ENCODE results near the gene BTBD2.

The BTBD2 gene

DNA sequence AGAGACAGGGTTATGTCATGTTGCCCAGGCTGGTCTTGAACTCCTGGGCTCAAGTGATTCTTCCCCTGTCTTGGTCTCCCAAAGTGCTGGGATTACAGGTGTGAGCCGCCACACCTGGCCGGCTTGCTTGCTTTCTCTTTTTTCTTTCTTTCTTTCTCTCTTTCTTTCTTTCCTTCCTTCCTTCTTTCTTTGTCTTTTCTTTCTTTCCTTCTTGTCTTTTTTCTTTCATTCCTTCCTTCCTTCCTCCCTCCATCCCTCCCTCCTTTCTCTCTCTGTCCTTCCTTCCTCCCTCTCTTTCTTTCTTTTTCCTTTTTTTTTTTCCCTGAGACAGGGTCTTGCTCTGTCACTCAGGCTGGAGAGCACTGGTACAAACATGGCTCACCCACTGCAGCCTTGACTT, 6.8 kb upstream of the BTBD2 start:
- 93 to 95% methylated on average over 2 of the region's 2 CpGs for WGBS, 2 experiments (ENCODE audit: insufficient coverage in 2 of 2)
- Histone ChIP-seq H3K4me1 (ENCODE audit: control insufficient read depth, insufficient read depth, low read length, poor library complexity, severe bottlenecking) (no peaks in the 10 kb centered on the region), H3K36me3 (ENCODE audit: control insufficient read depth, insufficient read depth, low read length) (no peaks in the 10 kb centered on the region), H3K27ac (ENCODE audit: low read depth, low read length, severe bottlenecking) (no peak overlapping the region), H3K9me3 (ENCODE audit: control insufficient read depth, low read length) (no peaks in the 10 kb centered on the region), H3K4me3 (ENCODE audit: extremely low read depth, insufficient read depth, low read length, poor library complexity, severe bottlenecking) (no peak overlapping the region)

DNA sequence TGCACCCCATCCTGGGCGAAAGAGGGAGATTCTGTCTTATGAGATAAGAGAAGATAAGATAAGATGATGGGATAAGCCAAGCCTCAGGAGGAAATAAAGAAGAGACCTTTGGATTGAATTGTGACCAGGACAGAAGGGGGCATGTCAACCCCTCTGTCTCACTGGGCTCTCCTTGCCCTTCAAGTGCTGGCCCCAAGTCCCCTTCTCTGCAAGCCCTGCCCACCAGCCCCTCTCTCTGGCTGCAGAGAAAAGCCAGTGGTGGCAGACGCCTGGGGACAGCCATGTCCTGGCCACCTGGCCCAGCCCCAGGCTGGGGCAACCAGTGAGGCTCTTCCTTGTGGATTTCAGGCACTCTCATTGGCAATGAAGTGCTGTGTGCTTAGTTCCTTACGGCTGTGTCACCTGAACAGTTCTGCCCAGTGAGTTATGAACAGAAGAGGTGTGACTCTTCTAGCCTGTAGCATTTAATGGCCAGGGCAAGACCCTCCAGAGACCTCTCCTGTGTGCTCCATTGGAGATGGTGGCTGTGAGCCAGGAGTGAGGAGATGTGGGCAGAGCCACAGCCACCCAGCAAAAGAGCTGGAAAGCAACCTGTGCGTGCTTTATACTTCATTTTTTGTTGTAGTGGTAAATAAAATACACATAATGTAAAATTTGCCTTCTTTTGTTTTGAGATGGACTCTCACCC, 6.1 kb upstream of the BTBD2 start:
- H3K36me3 ChIP-seq (ENCODE audit: control insufficient read depth, insufficient read depth, low read length): no peaks in the 10 kb centered on the region
- no peak overlapping the region for H3K4me3 ChIP-seq (ENCODE audit: extremely low read depth, insufficient read depth, low read length, poor library complexity, severe bottlenecking)
- 70 to 79% methylated on average over 2 to 3 of the region's 4 CpGs for WGBS, 2 experiments (ENCODE audit: insufficient coverage in 2 of 2)
- no peaks in the 10 kb centered on the region for H3K9me3 ChIP-seq (ENCODE audit: control insufficient read depth, low read length)
- no peak overlapping the region for H3K27ac ChIP-seq (ENCODE audit: low read depth, low read length, severe bottlenecking)
- H3K4me1 ChIP-seq (ENCODE audit: control insufficient read depth, insufficient read depth, low read length, poor library complexity, severe bottlenecking): no peaks in the 10 kb centered on the region

DNA sequence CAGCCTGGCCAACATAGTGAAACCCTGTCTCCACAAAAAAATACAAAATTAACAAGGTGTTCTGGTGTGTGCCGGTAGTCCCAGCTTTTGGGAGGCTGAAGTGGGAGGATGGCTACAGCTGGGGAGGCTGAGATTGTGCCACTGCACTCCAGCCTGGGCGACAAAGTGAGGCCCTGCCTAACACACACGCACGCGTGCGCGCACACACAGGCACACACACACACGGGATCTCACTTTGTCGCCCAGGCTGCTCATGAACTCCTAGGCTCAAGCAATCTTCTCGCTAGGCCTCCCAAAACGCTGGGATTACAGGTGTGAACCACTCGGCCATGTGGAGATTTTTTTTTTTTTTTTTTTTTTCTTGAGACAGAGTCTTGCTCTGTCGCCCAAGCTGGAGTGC, 3.2 kb upstream of the BTBD2 start:
- Histone ChIP-seq H3K4me3 (ENCODE audit: extremely low read depth, insufficient read depth, low read length, poor library complexity, severe bottlenecking) (no peak overlapping the region), H3K27ac (ENCODE audit: low read depth, low read length, severe bottlenecking) (no peak overlapping the region), H3K36me3 (ENCODE audit: control insufficient read depth, insufficient read depth, low read length) (no peaks in the 10 kb centered on the region), H3K4me1 (ENCODE audit: control insufficient read depth, insufficient read depth, low read length, poor library complexity, severe bottlenecking) (peaks cover 9% of the 10 kb centered on the region), H3K9me3 (ENCODE audit: control insufficient read depth, low read length) (no peaks in the 10 kb centered on the region)
- WGBS, 2 experiments (ENCODE audit: insufficient coverage in 2 of 2): 96 to 100% methylated on average over 9 of the region's 13 CpGs

DNA sequence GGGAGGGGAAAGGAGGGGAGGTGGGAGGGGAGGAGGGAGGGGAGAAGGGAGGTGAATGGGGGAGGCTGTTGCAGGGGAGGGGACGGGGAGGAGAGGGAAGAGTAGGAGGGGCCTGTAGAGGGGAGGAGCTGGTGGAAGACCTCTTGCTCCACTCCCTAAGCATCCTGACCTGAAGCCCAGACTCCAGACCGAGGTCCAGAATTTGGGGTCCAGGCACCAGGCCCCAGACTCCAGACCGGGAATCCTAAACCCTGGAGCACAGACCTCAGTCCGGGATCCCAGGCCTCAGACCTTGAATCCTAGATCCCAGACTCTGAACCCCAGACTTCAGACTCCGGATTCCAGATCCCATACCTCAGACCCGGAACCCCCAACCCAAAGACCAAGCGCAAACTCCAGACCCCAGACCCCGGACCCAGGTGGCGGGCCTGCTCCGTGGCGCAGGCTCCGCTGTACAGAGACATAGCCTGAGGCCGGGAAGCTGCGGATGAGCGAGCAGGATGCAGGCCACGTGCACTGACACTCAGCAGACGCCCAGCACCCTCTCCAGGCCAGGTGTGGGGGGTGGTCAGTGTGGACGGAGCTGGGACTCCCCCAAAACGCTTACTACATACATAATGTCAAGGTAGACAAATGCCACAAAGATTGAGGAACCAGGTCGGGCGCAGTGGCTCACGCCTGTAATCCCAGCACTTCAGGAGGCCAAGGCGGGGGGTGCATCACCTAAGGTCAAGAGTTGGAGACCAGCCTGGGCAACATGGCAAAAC, 710 bp upstream of the BTBD2 start:
- Histone ChIP-seq H3K36me3 (ENCODE audit: control insufficient read depth, insufficient read depth, low read length) (peaks cover 19% of the 10 kb centered on the region), H3K9me3 (ENCODE audit: control insufficient read depth, low read length) (no peaks in the 10 kb centered on the region), H3K4me3 (ENCODE audit: extremely low read depth, insufficient read depth, low read length, poor library complexity, severe bottlenecking) (peak overlapping the region; percentile 21), H3K4me1 (ENCODE audit: control insufficient read depth, insufficient read depth, low read length, poor library complexity, severe bottlenecking) (peaks cover 9% of the 10 kb centered on the region), H3K27ac (ENCODE audit: low read depth, low read length, severe bottlenecking) (no peak overlapping the region)
- WGBS, 2 experiments (ENCODE audit: insufficient coverage in 2 of 2): 83 to 88% methylated on average over 14 to 17 of the region's 23 CpGs

DNA sequence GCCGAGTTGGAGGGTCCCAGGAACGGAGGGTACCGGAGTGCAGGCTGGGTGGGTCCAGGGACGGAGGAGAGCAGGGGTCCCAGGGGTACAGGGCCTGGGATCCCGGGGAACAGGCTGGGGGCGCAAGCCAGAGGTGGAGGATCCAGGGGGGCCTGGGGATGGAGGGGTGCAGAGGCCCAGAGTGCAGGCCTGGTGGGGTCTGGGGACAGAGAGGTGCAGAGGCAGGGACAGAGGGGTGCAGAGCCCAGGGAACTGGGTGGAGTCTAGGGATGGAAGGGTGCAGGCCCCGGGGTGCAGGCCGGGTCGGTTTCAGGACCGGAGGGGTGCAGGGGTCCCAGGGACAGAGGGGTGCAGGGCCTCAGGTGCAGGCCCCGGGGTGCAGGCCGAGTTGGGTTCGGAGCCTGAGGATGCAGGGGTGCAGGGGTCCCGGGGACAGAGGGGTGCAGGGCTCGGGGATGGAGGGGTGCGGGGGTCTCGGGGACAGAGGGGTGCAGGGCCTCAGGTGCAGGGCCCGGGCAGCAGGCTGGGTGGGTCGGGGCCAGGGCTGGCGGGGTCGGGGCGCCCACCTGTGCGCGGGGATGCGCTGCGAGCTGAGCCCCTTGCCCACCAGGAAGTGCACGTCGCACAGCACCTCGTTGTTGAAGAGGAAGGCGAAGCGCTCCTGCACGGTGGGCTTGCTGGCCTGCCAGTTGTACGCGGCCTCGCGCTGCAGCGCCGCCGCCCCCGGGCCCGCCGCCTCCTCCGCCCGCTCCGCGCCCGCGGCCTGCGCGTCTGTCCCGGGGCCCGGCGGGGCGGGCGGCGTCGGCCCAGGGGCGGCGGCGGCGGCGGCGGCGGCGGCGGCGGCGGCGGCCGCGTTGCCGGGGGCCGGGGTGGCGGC, 545 bp downstream of the BTBD2 start:
- Histone ChIP-seq H3K27ac (ENCODE audit: low read depth, low read length, severe bottlenecking) (no peak overlapping the region), H3K9me3 (ENCODE audit: control insufficient read depth, low read length) (no peaks in the 10 kb centered on the region), H3K4me1 (ENCODE audit: control insufficient read depth, insufficient read depth, low read length, poor library complexity, severe bottlenecking) (peaks cover 9% of the 10 kb centered on the region), H3K36me3 (ENCODE audit: control insufficient read depth, insufficient read depth, low read length) (peaks cover 22% of the 10 kb centered on the region), H3K4me3 (ENCODE audit: extremely low read depth, insufficient read depth, low read length, poor library complexity, severe bottlenecking) (peak overlapping the region; percentile 55)
- 19 to 21% methylated on average over 40 to 49 of the region's 74 CpGs for WGBS, 2 experiments (ENCODE audit: insufficient coverage in 2 of 2)

DNA sequence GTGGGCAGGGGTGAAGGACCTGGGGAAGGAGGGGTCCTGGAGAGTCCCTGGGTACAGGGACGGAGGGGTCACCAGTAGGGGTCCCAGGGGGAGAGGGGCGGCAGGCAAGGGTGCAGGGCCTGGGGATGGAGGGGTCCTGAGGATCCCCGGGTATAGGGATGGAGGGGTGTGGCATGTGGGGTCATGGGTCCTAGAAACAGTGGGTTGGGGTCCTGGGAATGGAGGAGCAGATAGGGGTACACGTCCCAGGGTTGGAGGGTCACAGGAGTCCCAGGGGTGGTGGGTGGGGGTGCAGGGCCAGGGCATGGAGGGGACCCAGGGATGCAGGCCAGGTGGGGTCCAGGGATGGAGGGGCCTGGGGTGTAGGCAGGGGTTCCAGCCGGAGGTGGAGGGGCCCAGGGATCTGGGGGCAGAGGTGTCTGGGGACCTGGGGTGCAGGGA, 1.4 kb downstream of the BTBD2 start:
- Histone ChIP-seq H3K9me3 (ENCODE audit: control insufficient read depth, low read length) (no peaks in the 10 kb centered on the region), H3K4me3 (ENCODE audit: extremely low read depth, insufficient read depth, low read length, poor library complexity, severe bottlenecking) (peak overlapping the region; percentile 55), H3K36me3 (ENCODE audit: control insufficient read depth, insufficient read depth, low read length) (peaks cover 22% of the 10 kb centered on the region), H3K4me1 (ENCODE audit: control insufficient read depth, insufficient read depth, low read length, poor library complexity, severe bottlenecking) (peaks cover 9% of the 10 kb centered on the region), H3K27ac (ENCODE audit: low read depth, low read length, severe bottlenecking) (no peak overlapping the region)
- WGBS, 2 experiments (ENCODE audit: insufficient coverage in 2 of 2): 95 to 100% methylated on average over 5 of the region's 5 CpGs

DNA sequence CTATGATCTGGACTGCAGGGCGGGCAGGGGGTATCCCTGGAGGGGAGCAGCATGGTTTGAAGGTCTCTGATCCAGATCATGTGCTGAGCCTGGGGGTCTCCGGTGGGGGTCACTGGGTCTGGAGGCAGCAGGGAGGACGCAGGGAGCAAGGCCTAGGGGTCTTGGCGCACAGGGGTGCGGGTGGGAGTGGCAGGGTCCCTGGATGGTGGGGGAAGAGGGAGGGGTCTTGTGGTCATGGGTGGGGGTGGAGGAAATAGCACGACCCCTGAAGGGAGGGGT, 1.9 kb downstream of the BTBD2 start:
- Histone ChIP-seq H3K9me3 (ENCODE audit: control insufficient read depth, low read length) (no peaks in the 10 kb centered on the region), H3K4me1 (ENCODE audit: control insufficient read depth, insufficient read depth, low read length, poor library complexity, severe bottlenecking) (peaks cover 9% of the 10 kb centered on the region), H3K4me3 (ENCODE audit: extremely low read depth, insufficient read depth, low read length, poor library complexity, severe bottlenecking) (no peak overlapping the region), H3K36me3 (ENCODE audit: control insufficient read depth, insufficient read depth, low read length) (peaks cover 22% of the 10 kb centered on the region), H3K27ac (ENCODE audit: low read depth, low read length, severe bottlenecking) (no peak overlapping the region)
- 95 to 100% methylated on average over 1 to 6 of the region's 6 CpGs for WGBS, 2 experiments (ENCODE audit: insufficient coverage in 2 of 2)

DNA sequence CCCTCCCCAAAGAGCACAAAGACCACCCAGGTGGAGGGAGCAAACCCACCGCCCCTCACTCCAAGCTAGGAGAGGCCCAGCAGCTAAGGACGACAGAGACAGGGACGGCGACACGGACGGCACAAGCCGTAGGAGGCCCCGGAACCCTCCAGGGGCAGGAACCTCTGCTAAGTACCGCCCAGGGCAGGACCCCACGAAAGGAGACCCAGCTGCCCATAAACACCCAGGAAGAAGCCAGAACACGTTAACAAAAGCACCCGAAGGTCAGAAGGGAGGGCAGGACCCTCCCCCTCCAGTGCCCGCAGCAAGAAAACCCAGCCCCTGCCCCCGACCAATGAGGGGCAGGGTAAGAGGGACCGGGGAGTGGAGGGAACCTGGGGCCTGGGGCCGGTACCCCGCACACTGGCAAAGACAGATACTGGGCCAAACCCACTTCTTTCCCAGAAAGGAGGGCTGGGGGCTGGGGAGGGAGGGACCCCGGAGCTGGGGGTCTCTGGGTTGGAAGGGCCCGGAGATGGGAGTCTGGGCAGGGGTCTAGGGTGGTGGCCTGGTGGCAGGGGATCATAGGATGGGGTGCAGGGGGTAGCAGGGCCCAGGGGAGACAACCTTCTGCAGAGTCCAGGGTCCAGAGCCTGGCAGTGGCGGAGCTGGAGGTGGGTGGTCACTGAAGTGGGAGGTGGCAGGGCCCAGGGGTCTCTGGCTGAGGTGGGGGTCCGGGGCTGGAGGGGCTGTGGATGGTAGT, 2.4 kb downstream of the BTBD2 start:
- H3K36me3 ChIP-seq (ENCODE audit: control insufficient read depth, insufficient read depth, low read length): peaks cover 22% of the 10 kb centered on the region
- H3K27ac ChIP-seq (ENCODE audit: low read depth, low read length, severe bottlenecking): no peak overlapping the region
- peaks cover 9% of the 10 kb centered on the region for H3K4me1 ChIP-seq (ENCODE audit: control insufficient read depth, insufficient read depth, low read length, poor library complexity, severe bottlenecking)
- whole genome bisulfite sequencing, 2 experiments (ENCODE audit: insufficient coverage in 2 of 2): 89 to 91% methylated on average over 16 to 19 of the region's 21 CpGs
- H3K9me3 ChIP-seq (ENCODE audit: control insufficient read depth, low read length): no peaks in the 10 kb centered on the region
- H3K4me3 ChIP-seq (ENCODE audit: extremely low read depth, insufficient read depth, low read length, poor library complexity, severe bottlenecking): no peak overlapping the region

DNA sequence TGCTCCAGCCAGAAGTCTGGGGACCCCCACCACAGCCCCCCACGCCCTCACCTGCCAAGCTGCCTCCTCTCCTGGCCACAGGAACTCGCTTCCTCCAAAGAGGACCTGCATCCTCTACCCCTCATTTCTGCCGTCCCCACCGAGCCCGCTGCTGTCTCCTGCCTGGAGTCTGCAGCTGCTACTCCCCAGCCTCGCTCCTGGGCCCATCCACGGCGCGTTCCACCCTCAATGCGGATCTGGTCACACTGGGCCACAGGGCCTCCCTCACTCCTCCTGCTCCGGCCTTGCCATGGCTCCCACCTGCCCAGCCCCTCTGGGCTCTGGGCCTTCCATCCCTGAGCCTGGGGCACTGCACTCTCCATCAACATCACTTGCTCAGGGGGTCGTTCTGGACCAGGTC, 4.3 kb downstream of the BTBD2 start:
- Histone ChIP-seq H3K4me1 (ENCODE audit: control insufficient read depth, insufficient read depth, low read length, poor library complexity, severe bottlenecking) (peaks cover 9% of the 10 kb centered on the region), H3K9me3 (ENCODE audit: control insufficient read depth, low read length) (no peaks in the 10 kb centered on the region), H3K36me3 (ENCODE audit: control insufficient read depth, insufficient read depth, low read length) (peaks cover 22% of the 10 kb centered on the region), H3K27ac (ENCODE audit: low read depth, low read length, severe bottlenecking) (no peak overlapping the region), H3K4me3 (ENCODE audit: extremely low read depth, insufficient read depth, low read length, poor library complexity, severe bottlenecking) (no peak overlapping the region)
- 95 to 97% methylated on average over 11 to 12 of the region's 12 CpGs for WGBS, 2 experiments (ENCODE audit: insufficient coverage in 2 of 2)

DNA sequence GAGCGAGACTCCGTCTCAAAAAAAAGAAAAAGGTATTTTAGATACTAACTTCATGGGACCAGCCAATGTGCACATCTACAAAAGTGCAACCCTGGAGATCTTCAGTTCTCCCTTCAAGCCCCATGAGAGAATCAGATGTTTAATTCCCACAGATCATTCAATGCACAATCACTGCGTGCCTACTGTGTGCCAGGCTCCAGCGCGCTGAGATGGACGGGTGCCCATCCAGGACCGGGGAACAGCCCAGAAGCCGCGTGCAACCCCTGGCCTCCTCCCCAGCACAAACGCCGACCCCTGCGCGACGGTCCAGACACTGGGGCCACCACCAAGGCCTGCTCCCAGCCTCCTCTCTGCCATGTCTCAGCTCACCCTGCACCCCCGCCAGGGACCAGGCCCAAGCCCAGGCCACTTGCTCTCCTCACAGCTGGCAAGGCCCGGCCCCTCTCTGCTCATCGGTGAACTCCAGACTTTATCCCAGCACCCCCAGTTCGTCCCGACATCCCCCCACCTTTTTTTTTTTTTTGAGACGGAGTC, 5.3 kb downstream of the BTBD2 start:
- H3K36me3 ChIP-seq (ENCODE audit: control insufficient read depth, insufficient read depth, low read length): peaks cover 22% of the 10 kb centered on the region
- 97 to 98% methylated on average over 18 to 19 of the region's 20 CpGs for WGBS, 2 experiments (ENCODE audit: insufficient coverage in 2 of 2)
- peaks cover 9% of the 10 kb centered on the region for H3K4me1 ChIP-seq (ENCODE audit: control insufficient read depth, insufficient read depth, low read length, poor library complexity, severe bottlenecking)
- no peak overlapping the region for H3K27ac ChIP-seq (ENCODE audit: low read depth, low read length, severe bottlenecking)
- H3K9me3 ChIP-seq (ENCODE audit: control insufficient read depth, low read length): no peaks in the 10 kb centered on the region
- H3K4me3 ChIP-seq (ENCODE audit: extremely low read depth, insufficient read depth, low read length, poor library complexity, severe bottlenecking): no peak overlapping the region
